GM18498 (cell line): ENCODE results near the gene PGPEP1.

Source experiments
- ATAC-seq: cut with Tn5 transposase; IDR thresholded peaks from one replicate; pipeline ENCODE4 v1.9.1; 2021; ENCODE audit warnings: mild to moderate bottlenecking, moderate library complexity; ENCODE audit not compliant: unreplicated experiment

Gene PGPEP1

GRCh38 chr19:18417250-18418028 is 77.0 kb downstream of the PGPEP1 start:
- no peak for ATAC-seq

- no peak for ATAC-seq
These were observed 77.7 kb downstream of the PGPEP1 start for GRCh38 chr19:18418029-18418482.

DNA sequence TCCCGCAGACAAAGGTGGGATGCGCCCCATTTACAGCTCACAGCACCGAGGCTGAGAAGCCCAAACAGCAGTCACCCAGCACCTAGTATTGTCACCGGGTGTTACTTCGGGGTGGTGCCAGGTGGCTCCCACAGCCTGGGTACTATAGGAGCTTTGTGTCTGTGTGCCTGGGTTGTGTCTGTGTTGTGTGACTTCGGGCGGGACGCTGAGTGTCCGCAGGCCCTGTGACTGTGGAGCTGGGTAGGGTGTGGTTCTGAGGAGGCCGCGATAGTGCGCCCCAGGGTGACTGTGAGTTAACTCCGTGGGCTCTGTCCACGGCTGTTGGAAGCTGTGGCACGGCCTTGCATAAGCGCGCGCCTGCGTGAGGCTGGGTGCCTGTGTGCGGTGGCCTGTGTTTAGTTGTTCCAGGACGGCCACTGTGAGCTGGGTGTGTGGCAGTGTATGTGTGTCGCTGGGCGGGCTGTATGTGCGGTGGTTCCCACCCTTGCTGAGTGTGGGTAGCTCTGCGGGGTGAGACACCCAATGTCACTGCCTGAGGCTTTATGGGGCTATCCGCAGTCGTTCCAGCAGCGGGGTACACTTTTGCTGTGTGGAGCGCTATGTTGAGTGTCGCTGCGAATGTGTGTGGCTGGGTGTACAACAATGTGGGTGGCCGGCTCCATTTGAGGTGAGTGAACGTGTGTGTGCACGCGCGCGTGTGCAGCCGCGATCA is 78.2 kb downstream of the PGPEP1 start:
- no peak for ATAC-seq

DNA sequence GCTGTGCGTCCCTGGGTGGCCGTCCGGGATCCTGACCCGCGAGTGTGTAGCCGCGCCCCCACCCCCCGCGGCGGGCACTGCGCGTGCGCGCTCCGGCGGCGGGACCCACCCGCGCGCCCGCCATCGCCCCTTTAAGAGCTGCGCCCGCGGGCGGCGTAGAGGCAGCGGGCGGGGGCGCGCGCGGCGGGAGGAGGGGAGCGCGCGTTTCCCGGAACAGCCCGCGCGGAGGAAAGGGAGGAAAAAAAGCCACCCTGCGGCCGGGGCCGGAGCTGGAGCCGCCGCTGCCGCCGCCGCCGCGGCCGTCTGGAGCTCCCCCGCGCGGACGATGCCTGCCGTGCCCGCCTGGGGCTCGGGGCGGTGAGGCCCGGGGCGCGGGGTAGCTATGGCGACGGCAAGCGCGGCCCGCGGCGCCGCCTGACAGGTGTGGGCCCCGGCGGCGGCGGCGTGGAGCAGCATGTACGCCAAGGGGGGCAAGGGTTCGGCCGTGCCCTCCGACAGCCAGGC is 78.8 kb downstream of the PGPEP1 start, which contains the start of gene SSBP4:
SSBP4 (plus strand) TSS at position 204 of the 504 bp plus-strand sequence; CDS start at position 455, 251 bp downstream.
- ATAC-seq: peak; percentile 52
